Nephron (organoid): ENCODE results near the gene CTLA4.

Source experiments
- H3K27ac Mint-ChIP-seq, 3 experiments: 2 replicates each; pipeline ENCODE4 v1.8.0; 2020; ENCODE audit warnings: mixed read lengths in 3 of 3, mild to moderate bottlenecking in 2 of 3, moderate library complexity in 1 of 3
- H3K27me3 Mint-ChIP-seq: 2 replicates; pipeline ENCODE4 v1.8.0; 2021; ENCODE audit warnings: low read depth, mild to moderate bottlenecking, moderate library complexity, mixed read lengths
- H3K36me3 Mint-ChIP-seq: 2 replicates; pipeline ENCODE4 v1.8.0; 2020; ENCODE audit warnings: low read depth, mixed read lengths
- H3K4me1 Mint-ChIP-seq: 2 replicates; pipeline ENCODE4 v1.8.0; 2020; ENCODE audit warnings: mixed read lengths
- H3K4me3 Mint-ChIP-seq, 3 experiments: 2 replicates each; pipeline ENCODE4 v1.8.0; 2020; ENCODE audit warnings: mild to moderate bottlenecking in 3 of 3, mixed read lengths in 3 of 3, moderate library complexity in 2 of 3
- H3K9me3 Mint-ChIP-seq: 2 replicates; pipeline ENCODE4 v1.8.0; 2020; ENCODE audit warnings: mixed read lengths
- CTCF ChIP-seq, 3 experiments: fragments of 200-600 bp; sonication (generic); IDR thresholded peaks; one replicate each; pipeline ENCODE4 v1.5.0; 2021; ENCODE audit warnings: antibody characterized with exemption in 3 of 3; ENCODE audit not compliant: unreplicated experiment in 3 of 3

Gene CTLA4

GRCh38 chr2:203824057-203824456 is 43.5 kb upstream of the CTLA4 start:
- H3K27me3 Mint-ChIP-seq, result peaks cover 7% of the 10 kb centered on the region
- no peak for TF ChIP-seq CTCF (IDR thresholded peaks at IDR 0.05; ENCODE audit: unreplicated experiment in 3 of 3)
- no peak overlapping the region for H3K27ac Mint-ChIP-seq
- peaks cover 4% of the 10 kb centered on the region for H3K9me3 Mint-ChIP-seq
- H3K4me1 Mint-ChIP-seq, result no peaks in the 10 kb centered on the region
- no peak overlapping the region for H3K4me3 Mint-ChIP-seq
- H3K36me3 Mint-ChIP-seq, result no peaks in the 10 kb centered on the region

GRCh38 chr2:203824603-203825002 is 43.0 kb upstream of the CTLA4 start:
- Mint-ChIP-seq H3K36me3 (no peaks in the 10 kb centered on the region), H3K27me3 (peaks cover 7% of the 10 kb centered on the region), H3K4me3 (no peak overlapping the region), H3K4me1 (no peaks in the 10 kb centered on the region), H3K9me3 (peaks cover 4% of the 10 kb centered on the region), H3K27ac (no peak overlapping the region)
- TF ChIP-seq CTCF (IDR thresholded peaks at IDR 0.05; ENCODE audit: unreplicated experiment in 3 of 3), result no peak

GRCh38 chr2:203826704-203827103 is 40.9 kb upstream of the CTLA4 start:
- Mint-ChIP-seq H3K9me3 (peaks cover 4% of the 10 kb centered on the region), H3K4me1 (no peaks in the 10 kb centered on the region), H3K27ac (no peak overlapping the region), H3K4me3 (no peak overlapping the region), H3K36me3 (no peaks in the 10 kb centered on the region), H3K27me3 (peaks cover 7% of the 10 kb centered on the region)
- no peak for TF ChIP-seq CTCF (IDR thresholded peaks at IDR 0.05; ENCODE audit: unreplicated experiment in 3 of 3)

GRCh38 chr2:203830304-203831055 is 37.1 kb upstream of the CTLA4 start:
- Mint-ChIP-seq H3K27ac (no peak overlapping the region), H3K4me3 (no peak overlapping the region), H3K9me3 (peaks cover 4% of the 10 kb centered on the region), H3K27me3 (no peaks in the 10 kb centered on the region), H3K36me3 (no peaks in the 10 kb centered on the region), H3K4me1 (no peaks in the 10 kb centered on the region)
- TF ChIP-seq CTCF (IDR thresholded peaks at IDR 0.05; ENCODE audit: unreplicated experiment in 3 of 3), result no peak

DNA sequence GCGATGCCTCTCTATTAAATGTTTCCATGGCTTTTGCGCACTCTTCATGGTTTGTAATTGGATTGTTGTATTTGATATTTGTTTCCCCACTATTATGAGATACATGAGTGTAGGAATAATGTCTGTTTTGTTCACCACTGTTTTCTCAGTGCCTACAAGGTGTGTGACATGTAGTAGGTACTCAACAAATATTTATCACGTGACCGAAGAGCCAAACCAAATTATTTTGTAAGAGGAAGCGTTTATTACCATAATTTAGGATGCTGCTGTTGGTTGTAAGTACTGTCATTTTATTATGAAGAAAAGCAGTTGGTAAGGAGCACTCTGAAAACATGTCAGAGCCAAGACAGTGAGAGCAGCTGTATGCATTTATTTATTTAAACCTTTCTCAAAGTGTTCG is 32.2 kb upstream of the CTLA4 start:
- Mint-ChIP-seq H3K27ac (no peak overlapping the region), H3K36me3 (no peaks in the 10 kb centered on the region), H3K27me3 (peaks cover 1% of the 10 kb centered on the region), H3K9me3 (no peaks in the 10 kb centered on the region), H3K4me1 (no peaks in the 10 kb centered on the region), H3K4me3 (no peak overlapping the region)
- TF ChIP-seq CTCF (IDR thresholded peaks at IDR 0.05; ENCODE audit: unreplicated experiment in 3 of 3), result no peak
